ENCODE measurements around the gene TRIM28. TPM values are rescaled to one million over a fixed set of nuclear protein-coding genes. Genes with fewer than 3 reads are reported as not detected.
A peak's percentile ranks its signal among the peaks of the same experiment; 100 is the strongest.

The TRIM28 gene
- total RNA-seq, 1 experiment from 2014 or later = 1,221 TPM

- ChIA-PET POLR2A (no interaction called here), CTCF (interaction anchor here (0.7 kb wide), 1 partner anchor 25 kb away, joined by 3 read pairs; no protein-coding TSS in a partner anchor)
- Mint-ChIP-seq H3K4me3 (peak overlapping the region; percentile 94), H3K9me3 (no peaks in the 10 kb centered on the region), H3K36me3 (peaks cover 30% of the 10 kb centered on the region), H3K27ac (peak overlapping the region; percentile 89), H3K4me1 (peaks cover 35% of the 10 kb centered on the region), H3K27me3 (ENCODE audit: low read depth) (peaks cover 24% of the 10 kb centered on the region)
- ATAC-seq (no peak), DNase-seq (ENCODE audit: low spot score) (no peak)
- no peak for TF ChIP-seq RELA (CRISPR knock-in tag; IDR thresholded peaks at IDR 0.05; ENCODE audit: borderline replicate concordance)
- TF ChIP-seq GRHL2 (CRISPR knock-in tag; IDR thresholded peaks at IDR 0.05; ENCODE audit: insufficient replicate concordance, severe bottlenecking) = no peak
Measured at GRCh38 chr19:58556622-58557220, 12.9 kb downstream of the TRIM28 start.

- ChIA-PET CTCF (interaction anchor here (0.7 to 2.4 kb wide), 3 partner anchors 24 to 43 kb away, joined by 3 to 19 read pairs (median 3); partner anchors contain the start of gene ZBTB45), POLR2A (interaction anchor here (0.9 to 2.8 kb wide), 2 partner anchors 14 to 38 kb away, joined by 3 to 12 read pairs; partner anchors contain the start of genes TRIM28 and ZBTB45)
- H3K27ac Mint-ChIP-seq = peak overlapping the region; percentile 89
- H3K4me1 Mint-ChIP-seq = peaks cover 39% of the 10 kb centered on the region
- peaks cover 32% of the 10 kb centered on the region for H3K27me3 Mint-ChIP-seq (ENCODE audit: low read depth)
- peaks cover 24% of the 10 kb centered on the region for H3K36me3 Mint-ChIP-seq
- no peaks in the 10 kb centered on the region for H3K9me3 Mint-ChIP-seq
- H3K4me3 Mint-ChIP-seq = peak overlapping the region; percentile 94
- ATAC-seq (no peak), DNase-seq (ENCODE audit: low spot score) (no peak)
- TF ChIP-seq ESRRA (CRISPR knock-in tag; IDR thresholded peaks at IDR 0.05; ENCODE audit: borderline replicate concordance) = no peak
- TF ChIP-seq MYBL2 (CRISPR knock-in tag; IDR thresholded peaks at IDR 0.05) = no peak
- no peak for TF ChIP-seq TP53 (CRISPR knock-in tag; IDR thresholded peaks at IDR 0.05)
- no peak for TF ChIP-seq ZNF263 (CRISPR knock-in tag; IDR thresholded peaks at IDR 0.05; ENCODE audit: low read depth)
- TF ChIP-seq ZNF281 (CRISPR knock-in tag; IDR thresholded peaks at IDR 0.05) = no peak
- no peak for TF ChIP-seq GRHL2 (CRISPR knock-in tag; IDR thresholded peaks at IDR 0.05; ENCODE audit: insufficient replicate concordance, severe bottlenecking)
- no peak for TF ChIP-seq ATF2 (CRISPR knock-in tag; IDR thresholded peaks at IDR 0.05; ENCODE audit: borderline replicate concordance, low read depth)
- TF ChIP-seq HMGA2 (CRISPR knock-in tag; IDR thresholded peaks at IDR 0.05) = no peak
- TF ChIP-seq AR (CRISPR knock-in tag; IDR thresholded peaks at IDR 0.05) = no peak
- no peak for TF ChIP-seq JUN (CRISPR knock-in tag; IDR thresholded peaks at IDR 0.05)
- TF ChIP-seq AFF4 (CRISPR knock-in tag; IDR thresholded peaks at IDR 0.05; ENCODE audit: borderline replicate concordance) = no peak
- TF ChIP-seq E2F4 (CRISPR knock-in tag; IDR thresholded peaks at IDR 0.05; ENCODE audit: borderline replicate concordance, low read depth) = no peak
- no peak for TF ChIP-seq FOXP4 (CRISPR knock-in tag; IDR thresholded peaks at IDR 0.05)
- TF ChIP-seq IRF2 (CRISPR knock-in tag; IDR thresholded peaks at IDR 0.05; ENCODE audit: borderline replicate concordance, low read depth) = no peak
- no peak for TF ChIP-seq TEAD1 (CRISPR knock-in tag; IDR thresholded peaks at IDR 0.05)
- no peak for TF ChIP-seq ATF1 (CRISPR knock-in tag; IDR thresholded peaks at IDR 0.05)
Measured at GRCh38 chr19:58557221-58558065, 13.6 kb downstream of the TRIM28 start.
